Measurements from ENCODE around the gene CHURC1.

The CHURC1 gene

GRCh38 chr14:64968651-64969050, 54.4 kb downstream of the CHURC1 start:
- Histone ChIP-seq H4K20me1 (ENCODE audit: control insufficient read depth, insufficient read depth, low read depth, low read length) (no peaks in the 10 kb centered on the region), H3K27me3 (ENCODE audit: control insufficient read depth, low read length) (peaks cover 35% of the 10 kb centered on the region), H3K9me2 (replicated peaks; ENCODE audit: control insufficient read depth, low read length) (no peaks in the 10 kb centered on the region), H3K79me2 (ENCODE audit: control insufficient read depth, low read length) (no peaks in the 10 kb centered on the region), H3K4me2 (ENCODE audit: low read length) (no peak overlapping the region), H3K4me3 (ENCODE audit: low read length) (no peak overlapping the region), H3K36me3 (ENCODE audit: control insufficient read depth, low read length) (no peaks in the 10 kb centered on the region), H3F3A (ENCODE audit: control insufficient read depth, insufficient read depth) (no peaks in the 10 kb centered on the region), H3K9me3 (ENCODE audit: control insufficient read depth, insufficient read depth, low read length) (no peaks in the 10 kb centered on the region), H3K4me1 (ENCODE audit: control insufficient read depth, low read length) (peaks cover 4% of the 10 kb centered on the region; the same call in 1 of the 2 replicates), H3K27ac (ENCODE audit: low read depth, low read length) (no peak overlapping the region)
- no peak for TF ChIP-seq CTCF (IDR thresholded peaks at IDR 0.05; ENCODE audit: low read depth, low read length, poor library complexity, severe bottlenecking)
- no peak for TF ChIP-seq EZH2phosphoT487 (IDR thresholded peaks at IDR 0.05; ENCODE audit: borderline replicate concordance, low read length)

GRCh38 chr14:64970041-64970440, 55.8 kb downstream of the CHURC1 start:
- TF ChIP-seq CTCF (IDR thresholded peaks at IDR 0.05; ENCODE audit: low read depth, low read length, poor library complexity, severe bottlenecking) (no peak), EZH2phosphoT487 (IDR thresholded peaks at IDR 0.05; ENCODE audit: borderline replicate concordance, low read length) (no peak)
- Histone ChIP-seq H3K9me2 (replicated peaks; ENCODE audit: control insufficient read depth, low read length) (no peaks in the 10 kb centered on the region), H3K27me3 (ENCODE audit: control insufficient read depth, low read length) (peaks cover 35% of the 10 kb centered on the region), H4K20me1 (ENCODE audit: control insufficient read depth, insufficient read depth, low read depth, low read length) (no peaks in the 10 kb centered on the region), H3F3A (ENCODE audit: control insufficient read depth, insufficient read depth) (no peaks in the 10 kb centered on the region), H3K4me3 (ENCODE audit: low read length) (no peak overlapping the region), H3K27ac (ENCODE audit: low read depth, low read length) (no peak overlapping the region), H3K36me3 (ENCODE audit: control insufficient read depth, low read length) (no peaks in the 10 kb centered on the region), H3K9me3 (ENCODE audit: control insufficient read depth, insufficient read depth, low read length) (no peaks in the 10 kb centered on the region), H3K79me2 (ENCODE audit: control insufficient read depth, low read length) (no peaks in the 10 kb centered on the region), H3K4me1 (ENCODE audit: control insufficient read depth, low read length) (peaks cover 4% of the 10 kb centered on the region; the same call in 1 of the 2 replicates), H3K4me2 (ENCODE audit: low read length) (no peak overlapping the region)

GRCh38 chr14:64970776-64971477, 56.7 kb downstream of the CHURC1 start:
- Histone ChIP-seq H3K9me2 (replicated peaks; ENCODE audit: control insufficient read depth, low read length) (no peaks in the 10 kb centered on the region), H4K20me1 (ENCODE audit: control insufficient read depth, insufficient read depth, low read depth, low read length) (no peaks in the 10 kb centered on the region), H3K4me2 (ENCODE audit: low read length) (no peak overlapping the region), H3K4me1 (ENCODE audit: control insufficient read depth, low read length) (peaks cover 4% of the 10 kb centered on the region; the same call in 1 of the 2 replicates), H3K4me3 (ENCODE audit: low read length) (no peak overlapping the region), H3K9me3 (ENCODE audit: control insufficient read depth, insufficient read depth, low read length) (no peaks in the 10 kb centered on the region), H3K79me2 (ENCODE audit: control insufficient read depth, low read length) (no peaks in the 10 kb centered on the region), H3K27ac (ENCODE audit: low read depth, low read length) (no peak overlapping the region), H3F3A (ENCODE audit: control insufficient read depth, insufficient read depth) (no peaks in the 10 kb centered on the region), H3K27me3 (ENCODE audit: control insufficient read depth, low read length) (peaks cover 35% of the 10 kb centered on the region), H3K36me3 (ENCODE audit: control insufficient read depth, low read length) (no peaks in the 10 kb centered on the region)
- TF ChIP-seq EZH2phosphoT487 (IDR thresholded peaks at IDR 0.05; ENCODE audit: borderline replicate concordance, low read length) (no peak), CTCF (IDR thresholded peaks at IDR 0.05; ENCODE audit: low read depth, low read length, poor library complexity, severe bottlenecking) (no peak)

Measured in DOHH2 (cell line).